ENCODE results near the gene TNFRSF14.

GRCh38 chr1:2556277-2556677 lies at the start of gene TNFRSF14:
- TF ChIP-seq CTCF (IDR thresholded peaks at IDR 0.05; ENCODE audit: insufficient read depth, low read depth, low read length) (no peak), EZH2 (IDR thresholded peaks at IDR 0.05; ENCODE audit: insufficient read depth, low read length) (no peak)
